NCI-H446 treated with DMSO at 0.1 percent for 48 hours (cell line): ENCODE results near the gene PCDHGB3.
A peak's percentile ranks its signal among the peaks of the same experiment; 100 is the strongest.
"Not testable (repeated sequence)": the region's sequence is repeated elsewhere in the genome, so short reads cannot be mapped to it uniquely, and the experiment has no call there.

Experiments used
- DNase-seq: peaks from one replicate; lab custom pipeline; 2025; lab: John Stamatoyannopoulos, UW

PCDHGB3 gene

GRCh38 chr5:141359790-141360426 is 10.1 kb upstream of the PCDHGB3 start, which contains the start of gene PCDHGB2:
Gene PCDHGB2, plus strand, starts transcription at chr5:141359994. Its CDS starts 142 bp downstream, at chr5:141360136.
- peak; percentile 51 for DNase-seq

- no peak for DNase-seq
Observed at GRCh38 chr5:141360685-141361084, 9.4 kb upstream of the PCDHGB3 start.

GRCh38 chr5:141362719-141363118 is 7.3 kb upstream of the PCDHGB3 start:
- no peak for DNase-seq

GRCh38 chr5:141363952-141364660 is 5.9 kb upstream of the PCDHGB3 start, which contains the start of gene PCDHGA5:
Gene PCDHGA5, plus strand, starts transcription at chr5:141364162. Its CDS starts 169 bp downstream, at chr5:141364331.
- DNase-seq: no peak

GRCh38 chr5:141366016-141366896 is 3.8 kb upstream of the PCDHGB3 start:
- no peak for DNase-seq

- no peak for DNase-seq
Observed at GRCh38 chr5:141371572-141372475, 1.8 kb downstream of the PCDHGB3 start.

- no peak for DNase-seq
Observed at GRCh38 chr5:141373673-141374317, 3.8 kb downstream of the PCDHGB3 start, which contains the start of gene PCDHGA6. Gene PCDHGA6, plus strand, starts transcription at chr5:141373891. Its CDS starts 193 bp downstream, at chr5:141374084.

GRCh38 chr5:141374627-141375026 is 4.6 kb downstream of the PCDHGB3 start:
- no peak for DNase-seq

GRCh38 chr5:141375444-141376155 is 5.6 kb downstream of the PCDHGB3 start:
- not testable (repeated sequence) for DNase-seq

GRCh38 chr5:141382469-141383294 is 12.6 kb downstream of the PCDHGB3 start, which contains the start of gene PCDHGA7:
Gene PCDHGA7, plus strand, starts transcription at chr5:141382742. Its CDS starts 158 bp downstream, at chr5:141382900.
- DNase-seq: no peak

- no peak for DNase-seq
Observed at GRCh38 chr5:141383345-141383744, 13.3 kb downstream of the PCDHGB3 start.

GRCh38 chr5:141384471-141385267 is 14.6 kb downstream of the PCDHGB3 start:
- no peak for DNase-seq

- not testable (repeated sequence) for DNase-seq
Observed at GRCh38 chr5:141387557-141388311, 17.7 kb downstream of the PCDHGB3 start, which contains the start of gene PCDHGB4. Gene PCDHGB4, plus strand, starts transcription at chr5:141387698. Its CDS starts 187 bp downstream, at chr5:141387885.

GRCh38 chr5:141388661-141389060 is 18.6 kb downstream of the PCDHGB3 start:
- no peak for DNase-seq

GRCh38 chr5:141389153-141390042 is 19.4 kb downstream of the PCDHGB3 start:
- no peak for DNase-seq
